Islet of Langerhans (tissue), 1 donor: ENCODE results near the gene TSPAN16.
"Not testable (repeated sequence)": the region's sequence is repeated elsewhere in the genome, so short reads cannot be mapped to it uniquely, and the experiment has no call there.

Experiments
- FAIRE-seq: peaks from one replicate; lab custom pipeline; 2011; peaks lifted over from hg19 to GRCh38; lab: Jason Lieb, UNC

TSPAN16 gene

GRCh38 chr19:11321191-11322126 lies 25.5 kb downstream of the TSPAN16 start:
- FAIRE-seq, result no peak

GRCh38 chr19:11322269-11323024 lies 26.5 kb downstream of the TSPAN16 start:
- no peak for FAIRE-seq

GRCh38 chr19:11323601-11324078 lies 27.7 kb downstream of the TSPAN16 start:
- FAIRE-seq, result no peak

GRCh38 chr19:11324079-11324661 lies 28.2 kb downstream of the TSPAN16 start:
- no peak for FAIRE-seq

- no peak for FAIRE-seq
Observed at GRCh38 chr19:11324748-11325389, 28.9 kb downstream of the TSPAN16 start.

DNA sequence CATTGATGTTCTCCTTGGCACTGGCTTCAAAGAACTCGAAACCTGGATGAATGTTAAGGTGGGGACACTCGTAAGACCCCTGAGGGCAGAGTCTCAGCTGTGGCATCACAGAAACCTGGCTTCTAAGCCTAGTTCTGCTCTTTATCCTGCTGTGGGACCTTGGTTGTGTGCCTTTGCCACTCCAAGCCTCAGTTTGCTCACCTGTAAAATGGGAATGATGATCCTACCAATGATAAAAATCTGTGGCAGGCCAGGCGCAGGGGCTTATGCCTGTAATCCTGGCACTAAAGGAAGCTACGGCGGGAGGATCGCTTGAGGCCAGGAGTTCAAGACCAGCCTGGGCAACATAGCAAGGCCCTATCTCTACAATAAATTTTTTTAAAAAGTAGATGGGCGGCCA lies 29.6 kb downstream of the TSPAN16 start:
- no peak for FAIRE-seq

- FAIRE-seq, result no peak
Observed at GRCh38 chr19:11330127-11330526, 34.2 kb downstream of the TSPAN16 start.

- FAIRE-seq, result no peak
Observed at GRCh38 chr19:11331502-11331901, 35.5 kb downstream of the TSPAN16 start.

GRCh38 chr19:11332822-11333221 lies 36.9 kb downstream of the TSPAN16 start:
- no peak for FAIRE-seq

DNA sequence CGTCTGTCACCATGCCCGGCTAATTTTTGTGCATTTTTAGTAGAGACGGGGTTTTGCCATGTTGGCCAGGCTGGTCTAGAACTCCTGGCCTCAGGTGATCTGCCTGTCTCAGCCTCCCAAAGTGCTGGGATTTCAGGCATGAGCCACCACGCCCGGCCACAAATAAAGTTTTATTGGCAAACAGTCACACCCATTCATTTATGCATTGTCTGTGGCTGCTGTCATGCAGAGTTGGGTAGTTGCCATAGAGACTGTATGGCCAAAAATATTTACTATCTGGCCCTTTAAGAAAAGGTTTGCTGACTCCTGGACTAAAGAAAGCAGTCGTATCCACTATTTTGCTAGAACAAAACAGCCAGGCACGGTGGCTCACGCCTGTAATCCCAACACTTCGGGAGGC lies 37.9 kb downstream of the TSPAN16 start:
- FAIRE-seq, result not testable (repeated sequence)

GRCh38 chr19:11335449-11336146 lies 39.6 kb downstream of the TSPAN16 start:
- FAIRE-seq, result no peak

GRCh38 chr19:11337080-11337479 lies 41.1 kb downstream of the TSPAN16 start:
- FAIRE-seq, result no peak

DNA sequence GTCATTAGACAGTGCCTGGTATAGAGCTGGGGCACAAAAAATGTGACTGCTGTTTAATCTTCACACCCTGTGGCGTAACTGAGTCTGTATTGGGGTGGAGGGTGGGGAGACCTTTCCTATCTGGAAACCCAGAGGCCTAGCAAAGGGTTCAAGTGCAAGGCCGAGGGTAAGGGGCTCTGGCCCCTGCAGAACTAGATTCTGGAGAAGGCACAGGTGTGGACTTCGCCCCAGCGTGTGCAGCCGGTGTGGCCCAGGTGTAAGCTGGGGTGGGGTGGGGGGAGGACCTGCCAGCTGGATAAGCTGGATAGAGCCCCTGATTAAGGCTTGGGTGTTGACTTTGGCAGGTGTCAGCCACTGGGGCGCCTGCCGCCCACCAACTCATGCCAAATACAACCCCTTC lies 42.2 kb downstream of the TSPAN16 start:
- no peak for FAIRE-seq

GRCh38 chr19:11338569-11339253 lies 42.8 kb downstream of the TSPAN16 start:
- FAIRE-seq, result no peak

DNA sequence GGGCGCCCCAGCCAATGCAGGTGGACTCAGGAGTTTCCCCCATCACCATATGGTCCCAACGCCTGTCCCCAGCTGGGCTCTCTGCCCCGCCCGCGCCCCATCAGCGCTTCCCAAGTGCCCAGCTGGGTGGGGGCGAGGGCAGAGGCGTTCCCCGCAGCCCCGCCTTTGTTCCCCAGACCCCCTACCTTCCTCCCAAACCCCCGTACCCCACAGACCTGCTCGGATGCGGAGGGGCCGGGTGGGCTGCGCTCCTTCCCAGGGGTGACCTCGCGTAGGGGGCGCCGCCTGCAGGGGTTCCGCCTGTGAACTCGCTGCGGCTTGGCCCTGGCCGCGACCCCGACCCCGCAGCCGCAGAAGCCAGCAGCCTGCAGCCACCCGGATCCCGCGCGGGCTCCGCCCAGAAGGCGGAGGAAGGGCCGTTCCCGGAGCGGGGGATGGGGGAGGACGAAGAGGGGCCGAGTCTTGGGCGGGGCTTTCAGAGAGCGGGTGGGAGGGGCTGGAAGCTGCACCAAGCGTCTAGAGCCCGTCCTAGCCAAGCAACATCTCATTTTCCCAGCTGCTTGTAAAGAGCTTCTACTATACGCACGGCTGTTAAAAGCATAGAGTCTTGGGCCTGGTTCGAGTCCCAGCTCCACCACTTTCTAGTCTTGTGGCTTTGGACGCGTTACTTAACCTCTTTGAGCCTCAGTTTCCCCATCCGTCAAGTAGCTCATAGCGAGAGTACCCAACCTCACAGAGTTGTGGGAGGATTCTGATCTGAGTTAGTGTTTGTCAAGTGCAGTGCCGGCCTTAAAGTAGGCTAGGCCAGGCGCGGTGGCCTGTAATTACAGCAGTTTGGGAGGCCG lies 43.5 kb downstream of the TSPAN16 start, which contains the start of gene RAB3D:
Gene RAB3D, minus strand, starts transcription at position 404 of the 845 bp plus-strand sequence. CDS start 2,258 bp downstream, outside the sequence.
- FAIRE-seq, result peak; percentile 21

DNA sequence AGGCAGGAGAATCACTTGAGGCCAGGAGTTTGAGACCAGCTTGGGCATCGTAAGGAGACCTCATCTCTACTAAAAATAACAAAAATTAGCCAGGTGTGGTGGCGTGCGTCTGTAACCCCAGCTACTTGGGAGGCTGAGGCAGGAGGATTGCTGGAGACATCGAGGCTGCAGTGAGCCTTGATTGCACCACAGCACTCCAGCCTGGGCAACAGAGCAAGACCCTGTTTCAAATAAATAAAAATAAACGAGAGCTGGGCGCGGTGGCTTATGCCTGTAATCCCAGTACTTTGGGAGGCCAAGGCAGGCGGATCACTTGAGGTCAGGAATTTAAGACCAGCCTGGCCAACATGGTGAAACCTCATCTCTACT lies 44.1 kb downstream of the TSPAN16 start:
- FAIRE-seq, result not testable (repeated sequence)

GRCh38 chr19:11342429-11342828 lies 46.5 kb downstream of the TSPAN16 start:
- no peak for FAIRE-seq

DNA sequence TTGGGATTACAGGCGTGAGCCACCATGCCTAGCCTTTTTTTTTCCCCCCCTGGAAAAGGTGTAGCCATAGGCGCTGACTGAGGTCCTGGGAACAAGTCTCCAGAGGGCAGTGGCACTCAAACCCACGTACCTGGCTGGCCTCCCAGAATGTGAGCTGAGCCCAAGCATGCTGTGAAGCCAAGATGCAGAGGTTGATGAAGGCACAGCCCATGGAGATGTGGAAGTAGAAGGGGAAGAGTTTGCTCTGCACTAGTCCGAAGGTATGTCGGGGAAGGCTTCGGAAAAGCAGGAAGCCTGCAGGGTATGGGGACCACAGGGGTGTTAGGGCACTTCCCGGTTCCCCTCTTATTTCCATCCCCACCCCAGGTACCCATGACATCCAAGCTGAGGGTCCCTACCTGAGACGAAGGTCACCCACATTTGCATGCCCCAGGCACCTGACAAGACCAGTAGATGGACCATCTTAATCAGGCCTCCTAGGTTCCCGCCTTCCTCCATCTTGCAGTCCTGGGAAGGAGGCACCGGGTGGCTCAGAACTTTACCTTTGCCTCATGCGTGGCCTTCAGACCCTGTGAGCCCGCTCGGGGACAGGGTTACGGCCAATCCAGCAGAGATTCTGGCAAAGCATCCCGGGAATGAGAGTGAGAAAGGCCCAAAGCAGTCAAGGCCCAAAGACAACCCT lies 49.3 kb downstream of the TSPAN16 start:
- FAIRE-seq, result no peak
